ENCODE results near the gene TNN.

Gene TNN

DNA sequence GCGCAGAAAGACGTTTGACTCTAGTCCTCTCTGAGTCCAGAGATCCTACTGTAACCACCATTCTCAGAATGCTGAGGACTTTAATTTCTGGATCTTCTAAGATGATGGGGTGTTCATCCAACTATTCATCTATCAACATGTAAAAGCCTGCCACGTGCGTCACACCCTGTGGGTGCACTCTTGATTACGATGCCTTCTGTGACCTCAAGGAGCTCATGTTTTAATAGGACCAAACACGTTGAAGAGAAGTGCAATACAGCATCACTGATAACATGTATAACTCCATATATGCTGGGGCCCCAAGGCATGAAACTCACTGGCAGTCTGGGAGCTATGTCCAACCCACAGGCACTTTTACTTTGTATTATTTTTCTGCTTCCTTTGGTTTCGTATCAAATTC lies 105.9 kb downstream of the TNN start:
- DNase-seq (ENCODE audit: low read depth in 3 of 3), result no peak

GRCh38 chr1:175174309-175175102 lies 106.9 kb downstream of the TNN start:
- no peak for DNase-seq (ENCODE audit: low read depth in 3 of 3)

GRCh38 chr1:175176246-175176645 lies 108.6 kb downstream of the TNN start:
- no peak for DNase-seq (ENCODE audit: low read depth in 3 of 3)

- no peak for DNase-seq (ENCODE audit: low read depth in 3 of 3)
Observed at GRCh38 chr1:175178056-175178455, 110.4 kb downstream of the TNN start.

DNA sequence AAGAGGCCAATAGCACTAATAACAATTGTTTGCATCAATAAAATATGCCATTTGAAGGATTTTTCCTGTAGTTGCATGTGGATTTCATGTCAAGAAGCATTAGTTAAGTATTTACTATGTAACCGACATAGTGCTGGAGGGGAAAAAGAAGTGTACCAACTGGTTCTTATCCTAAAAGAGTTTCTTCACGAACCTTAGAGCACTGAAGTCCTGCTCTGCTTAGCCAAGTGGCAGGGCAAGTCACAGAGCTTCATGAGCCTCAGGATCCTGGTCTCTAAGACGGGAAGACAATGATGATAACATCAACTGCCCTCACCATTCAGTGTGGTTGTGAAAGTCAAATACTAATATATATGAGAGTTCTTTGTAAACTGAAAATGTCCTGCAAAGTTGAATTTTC lies 110.8 kb downstream of the TNN start:
- DNase-seq (ENCODE audit: low read depth in 3 of 3), result no peak

DNA sequence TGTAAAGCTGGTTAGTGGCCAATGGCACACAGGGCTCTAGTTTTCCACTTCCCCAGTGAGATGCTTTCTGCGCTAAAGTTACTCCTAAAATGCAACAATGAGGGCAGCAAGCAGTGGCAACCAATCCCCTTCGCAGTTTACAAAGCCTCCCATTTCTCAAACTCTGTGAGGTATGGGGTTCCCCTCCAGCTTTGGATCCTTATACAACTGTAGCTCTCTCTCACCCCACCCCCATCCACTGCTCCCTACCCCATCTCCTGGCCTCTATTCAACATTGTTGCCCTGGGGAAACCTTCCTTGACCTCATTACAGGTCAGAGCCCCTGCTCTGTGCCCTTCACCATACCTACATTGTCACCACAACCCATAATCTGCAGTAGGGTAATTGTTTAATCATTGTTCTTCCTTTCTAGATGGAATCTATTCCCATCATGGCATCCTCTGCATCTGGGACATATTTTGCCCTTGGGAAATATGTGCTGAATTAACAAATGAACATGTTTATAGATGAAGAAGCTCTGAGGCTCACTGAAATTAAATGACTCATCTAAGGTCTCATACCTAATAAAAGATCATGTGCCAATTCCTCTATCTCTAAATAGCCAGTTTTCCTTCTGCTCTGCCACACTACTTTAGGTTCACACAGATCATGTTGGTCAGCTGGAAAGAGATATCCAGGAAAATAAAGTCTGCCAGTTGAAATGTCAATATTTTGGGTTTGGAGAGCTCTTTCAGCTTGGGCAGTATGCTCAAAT lies 112.4 kb downstream of the TNN start:
- no peak for DNase-seq (ENCODE audit: low read depth in 3 of 3)

DNA sequence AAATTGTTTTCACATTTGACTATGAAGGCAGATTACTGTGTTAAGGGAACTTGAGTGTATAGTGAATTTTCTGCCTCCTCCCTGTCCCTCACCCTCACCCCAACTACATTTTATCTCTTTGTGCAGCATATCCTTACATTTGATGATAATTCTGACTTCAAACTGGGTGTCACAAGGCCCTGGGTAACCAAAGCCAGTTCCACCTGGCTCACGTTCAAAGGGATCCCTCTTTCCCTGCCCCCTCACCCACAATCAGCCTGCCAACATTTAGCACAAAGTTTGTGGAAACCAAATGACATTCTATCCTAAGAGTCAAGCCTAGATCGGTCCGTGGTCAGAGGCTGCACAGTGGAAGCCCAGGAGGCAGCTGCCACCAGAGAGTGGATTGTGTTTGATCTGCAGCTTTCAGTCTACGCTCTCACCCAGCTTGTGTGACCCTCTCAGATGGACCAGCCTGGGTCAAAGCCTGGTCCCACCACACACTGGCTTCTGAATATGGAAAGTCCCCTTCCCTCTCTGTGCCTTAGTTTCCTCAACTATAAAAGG lies 114.6 kb downstream of the TNN start:
- no peak for DNase-seq (ENCODE audit: low read depth in 3 of 3)

DNA sequence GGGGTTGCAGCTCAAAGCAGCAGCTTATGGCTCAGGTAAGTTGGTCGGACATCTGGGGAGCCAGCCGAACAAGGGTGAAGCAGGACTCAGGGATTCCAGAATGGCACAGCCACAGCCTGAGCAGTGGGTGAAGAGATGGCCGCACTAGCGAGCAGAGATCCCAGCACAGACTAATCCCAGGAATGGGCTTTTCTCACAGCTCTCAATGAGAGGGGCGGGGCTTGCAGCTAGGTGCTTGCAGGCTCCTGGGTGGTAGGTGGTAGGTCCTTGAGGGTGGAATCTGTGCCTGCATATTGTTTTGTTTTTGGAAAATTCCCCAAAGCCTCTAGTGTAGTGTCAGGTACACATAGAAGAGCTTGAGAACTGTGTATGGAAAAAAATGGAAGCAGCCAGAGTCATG lies 116.0 kb downstream of the TNN start:
- DNase-seq (ENCODE audit: low read depth in 3 of 3), result no peak

GRCh38 chr1:175185903-175186302 lies 118.3 kb downstream of the TNN start:
- DNase-seq (ENCODE audit: low read depth in 3 of 3), result no peak

- DNase-seq (ENCODE audit: low read depth in 3 of 3), result no peak
Observed at GRCh38 chr1:175186433-175187160, 119.0 kb downstream of the TNN start.

DNA sequence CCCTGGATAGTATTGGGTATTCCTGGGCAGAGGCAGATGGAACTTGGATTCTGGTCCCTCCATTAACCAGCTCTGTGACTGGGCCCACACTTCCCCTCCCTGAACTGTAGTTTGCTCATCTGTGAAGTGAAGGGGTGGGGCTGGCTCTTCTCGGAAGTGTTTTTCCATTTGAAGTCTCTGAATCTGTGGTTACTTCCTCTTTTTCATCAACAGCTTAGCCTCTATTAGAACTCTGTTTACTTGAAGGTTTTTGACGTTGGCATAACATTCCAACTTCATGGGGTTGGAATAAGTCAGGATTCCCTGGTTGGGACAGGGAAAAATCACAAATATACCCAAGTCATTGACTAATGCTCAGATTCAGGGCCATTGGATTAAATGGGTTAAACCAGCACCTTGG lies 121.3 kb downstream of the TNN start:
- DNase-seq (ENCODE audit: low read depth in 3 of 3), result peak; percentile 32 to 57 (median 45)

- no peak for DNase-seq (ENCODE audit: low read depth in 3 of 3)
Observed at GRCh38 chr1:175191659-175192058, 124.0 kb downstream of the TNN start.

DNA sequence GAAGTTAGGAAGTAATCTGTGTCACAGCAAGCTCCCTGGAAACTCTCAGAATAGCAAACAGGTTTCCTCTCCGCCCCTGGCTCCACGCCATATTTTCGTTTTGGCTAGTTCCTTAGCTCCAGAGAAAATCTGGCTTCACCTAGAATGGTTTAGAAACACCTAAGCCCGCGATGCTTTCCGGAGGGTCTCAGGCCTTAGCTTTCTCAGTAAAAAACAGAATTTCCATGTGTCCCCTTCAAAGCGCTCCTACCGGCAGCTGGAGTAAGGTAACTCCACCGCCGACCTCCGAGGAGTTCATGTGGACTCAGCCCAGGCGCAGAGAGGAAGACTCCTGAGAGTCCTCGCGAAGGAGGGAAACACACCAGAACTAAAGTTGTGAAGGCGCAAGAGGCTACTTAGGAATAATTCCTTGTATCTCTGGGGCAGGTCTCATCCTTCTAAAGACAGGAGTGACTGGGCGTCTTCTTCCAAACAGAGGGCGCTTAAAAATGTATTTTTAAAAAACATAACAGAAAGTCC lies 124.5 kb downstream of the TNN start:
- no peak for DNase-seq (ENCODE audit: low read depth in 3 of 3)

GRCh38 chr1:175192630-175193526 lies 125.2 kb downstream of the TNN start, which contains the start of gene KIAA0040:
Gene KIAA0040, minus strand, starts transcription at chr1:175192776. Its CDS starts 31,763 bp downstream, at chr1:175161013.
- DNase-seq (ENCODE audit: low read depth in 3 of 3), result peak; percentile 32 to 76 (median 43)

DNA sequence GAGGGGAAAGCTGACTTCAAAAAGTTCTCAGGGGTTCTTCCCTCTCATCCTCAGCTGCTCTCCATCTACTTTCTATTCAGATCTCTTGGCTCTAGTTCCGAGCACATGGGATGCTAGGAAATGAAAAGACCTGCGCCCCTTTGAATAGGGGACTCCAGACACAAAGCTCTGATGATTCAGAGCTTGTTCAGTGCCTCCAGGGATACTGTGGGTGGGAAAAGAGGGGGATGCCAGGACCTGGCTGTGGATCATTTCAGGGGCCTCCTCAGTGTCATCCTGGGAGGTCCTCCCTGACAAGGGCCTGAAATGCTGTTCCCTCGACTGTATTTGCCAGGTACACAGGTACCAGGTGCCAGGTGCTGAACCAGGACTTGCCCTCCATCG lies 125.9 kb downstream of the TNN start:
- no peak for DNase-seq (ENCODE audit: low read depth in 3 of 3)

DNA sequence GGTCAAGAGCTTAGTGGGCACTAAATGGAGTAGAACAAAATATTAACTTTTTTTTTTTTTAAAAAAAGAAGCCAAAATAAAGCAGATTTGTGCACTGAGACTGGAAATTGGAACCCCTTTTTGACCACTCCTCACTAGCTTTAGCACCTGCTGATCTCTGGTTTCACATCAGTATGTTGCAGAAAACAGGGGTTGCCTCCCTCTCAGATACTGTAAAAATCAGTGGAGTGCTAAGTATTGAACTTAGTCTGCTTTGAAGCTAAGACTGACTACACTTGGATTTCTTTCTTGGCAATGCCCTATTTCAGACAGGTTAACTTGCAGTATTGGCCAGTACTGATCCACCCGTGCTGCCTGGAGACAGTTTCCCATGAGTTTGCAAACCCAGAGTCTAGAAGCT lies 127.6 kb downstream of the TNN start:
- no peak for DNase-seq (ENCODE audit: low read depth in 3 of 3)

DNA sequence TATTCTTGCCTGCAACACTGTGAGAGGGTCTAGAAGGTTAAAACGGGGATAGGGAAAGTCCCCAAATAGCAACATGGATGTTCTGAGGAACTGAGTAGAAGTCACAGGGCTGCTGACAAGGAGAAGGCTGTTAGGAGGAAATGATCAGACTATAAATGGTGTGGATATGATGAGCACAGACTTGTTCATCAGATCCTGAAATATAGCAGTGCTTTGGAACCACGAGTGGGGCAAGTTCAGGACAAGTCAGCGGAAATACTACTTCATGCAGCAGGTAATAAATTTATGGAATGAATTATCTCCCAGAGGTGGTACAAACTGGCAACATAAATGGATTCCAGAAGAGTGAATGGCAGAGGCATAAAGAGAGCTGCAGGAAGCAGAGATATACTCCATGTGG lies 128.2 kb downstream of the TNN start:
- DNase-seq (ENCODE audit: low read depth in 3 of 3), result no peak

DNA sequence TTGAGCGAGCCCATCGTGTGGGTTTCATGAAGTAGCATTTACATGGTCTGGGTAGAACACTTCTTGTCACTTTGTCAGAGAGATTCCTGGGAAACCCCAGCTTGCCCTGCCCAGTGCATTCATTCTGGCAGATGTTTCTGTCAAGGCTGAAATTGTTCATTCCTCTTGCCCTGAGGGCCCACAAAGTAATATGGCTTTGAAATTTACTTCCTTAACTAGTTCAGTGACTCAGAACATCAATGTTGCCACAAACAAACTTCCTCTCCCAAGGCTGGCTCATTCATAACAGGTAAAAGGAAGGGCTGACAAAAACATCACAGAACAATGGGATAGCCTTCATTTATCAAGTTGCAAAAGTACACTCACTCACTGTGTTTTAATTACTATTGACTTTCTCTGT lies 129.9 kb downstream of the TNN start:
- DNase-seq (ENCODE audit: low read depth in 3 of 3), result no peak
